GM12878 (cell line): ENCODE measurements around the gene MPV17L. TPM values are rescaled to one million over a fixed set of nuclear protein-coding genes. Genes with fewer than 3 reads are reported as not detected.
A peak's percentile ranks its signal among the peaks of the same experiment; 100 is the strongest.

Experiments used
- ATAC-seq: fragments of 200-7000 bp; cut with Tn5 transposase; 3 replicates; pipeline ENCODE4 v1.9.1; 2020; ENCODE audit warnings: mild to moderate bottlenecking, moderate library complexity
- BruUV-seq: library from RNA; stranded (reverse); fragments of 400-500 nt; replicated peaks from 2 replicates; lab custom pipeline; 2021; lab: Mats Ljungman, UMichigan
- CTCF ChIA-PET: fragments of 300-600 bp; sonication (Branson Sonifier 250); formaldehyde crosslinking; extraction: SDS; loops from one replicate; lab custom pipeline; 2021; ENCODE audit warnings: inconsistent platforms; lab: Yijun Ruan, JAX
- POLR2A ChIA-PET: fragments of 350-600 bp; formaldehyde crosslinking; extraction: SDS; loops from one replicate; lab custom pipeline; 2021; ENCODE audit warnings: inconsistent platforms; lab: Charles Lee
- RAD21 ChIA-PET: fragments of 300-600 bp; sonication (Branson Sonifier 250); formaldehyde crosslinking; loops from one replicate; lab custom pipeline; 2023; ENCODE audit warnings: antibody characterized with exemption; ENCODE audit not compliant: unreplicated experiment; lab: Charles Lee
- SMC1A ChIA-PET: fragments of 300-600 bp; sonication (Branson Sonifier 250); formaldehyde crosslinking; loops from one replicate; lab custom pipeline; 2023; ENCODE audit not compliant: unreplicated experiment, uncharacterized antibody; lab: Charles Lee
- DNase-seq: peaks from one replicate; pipeline ENCODE4 v3.0.0-alpha.2; 2011; ENCODE audit warnings: low read depth, low spot score
- FAIRE-seq: peaks from 3 replicates; lab custom pipeline; 2011; peaks lifted over from hg19 to GRCh38; lab: Jason Lieb, UNC
- H2AFZ ChIP-seq: 2 replicates; pipeline ENCODE4 v1.6.0; 2011; ENCODE audit warnings: low read depth, low read length, control low read depth; ENCODE audit not compliant: control insufficient read depth
- H3K27ac ChIP-seq: 2 replicates; pipeline ENCODE4 v1.5.1; 2011; ENCODE audit warnings: control low read depth; ENCODE audit not compliant: control insufficient read depth, insufficient read depth
- H3K27me3 ChIP-seq, 2 experiments: replicated peaks in 1 of 2; 2 replicates each; pipeline versions ENCODE4 v1.6.0 to v1.6.1; 2011; ENCODE audit warnings: low read length in 1 of 2; ENCODE audit not compliant: control insufficient read depth in 2 of 2, insufficient read depth in 2 of 2
- H3K36me3 ChIP-seq, 2 experiments: 2 replicates each; pipeline ENCODE4 v1.5.1; 2011; ENCODE audit warnings: low read length in 1 of 2; ENCODE audit not compliant: control insufficient read depth in 2 of 2, insufficient read depth in 2 of 2
- H3K4me1 ChIP-seq: 2 replicates; pipeline ENCODE4 v1.6.1; 2011; ENCODE audit warnings: mild to moderate bottlenecking, low read length, moderate library complexity, mixed read lengths; ENCODE audit not compliant: control insufficient read depth, insufficient read depth
- H3K4me2 ChIP-seq: 2 replicates; pipeline ENCODE4 v1.6.0; 2011; ENCODE audit warnings: control low read depth; ENCODE audit not compliant: control insufficient read depth, insufficient read depth
- H3K4me3 ChIP-seq: fragments of 200-600 bp; sonication (generic); 2 replicates; pipeline ENCODE4 v1.5.1; 2016
- H3K79me2 ChIP-seq: 2 replicates; pipeline ENCODE4 v1.6.0; 2011; ENCODE audit warnings: low read length; ENCODE audit not compliant: control insufficient read depth, insufficient read depth
- H3K9ac ChIP-seq: 2 replicates; pipeline ENCODE4 v1.8.0; 2011; ENCODE audit warnings: low read length, control low read depth, mixed read lengths; ENCODE audit not compliant: control insufficient read depth, insufficient read depth
- H3K9me3 ChIP-seq: replicated peaks from 3 replicates; pipeline ENCODE4 v1.5.1; 2011; ENCODE audit warnings: mild to moderate bottlenecking, low read length; ENCODE audit not compliant: control insufficient read depth, insufficient read depth
- H4K20me1 ChIP-seq: 2 replicates; pipeline ENCODE4 v1.6.0; 2011; ENCODE audit not compliant: control insufficient read depth, insufficient read depth
- E2F4 ChIP-seq: IDR thresholded peaks from 2 replicates; pipeline ENCODE4 v1.6.1; 2012; ENCODE audit warnings: low read depth, low read length, improper control_type of control experiment
- IKZF1 ChIP-seq: fragments of 450-650 bp; conservative IDR thresholded peaks from 2 replicates; pipeline ENCODE4 v1.6.1; 2017; ENCODE audit warnings: antibody characterized with exemption, mild to moderate bottlenecking
- KAT2A ChIP-seq: conservative IDR thresholded peaks from 2 replicates; pipeline ENCODE4 v1.6.1; 2011; ENCODE audit warnings: low read depth, low read length; ENCODE audit not compliant: control insufficient read depth
- NR2C1 ChIP-seq: fragments of 450-650 bp; IDR thresholded peaks from 2 replicates; pipeline ENCODE4 v1.6.1; 2017; ENCODE audit warnings: antibody characterized with exemption, mild to moderate bottlenecking, moderate library complexity
- PML ChIP-seq: IDR thresholded peaks from 2 replicates; pipeline ENCODE4 v1.6.1; 2012; ENCODE audit warnings: low read length, inconsistent platforms
- SPI1 ChIP-seq: IDR thresholded peaks from 2 replicates; pipeline ENCODE4 v1.6.1; 2011; ENCODE audit warnings: low read depth, mild to moderate bottlenecking, low read length, moderate library complexity, borderline replicate concordance; ENCODE audit not compliant: insufficient read depth
- ZNF384 ChIP-seq: IDR thresholded peaks from 2 replicates; pipeline ENCODE4 v1.6.1; 2012; ENCODE audit warnings: low read depth, mild to moderate bottlenecking, low read length, improper control_type of control experiment, borderline replicate concordance
- WGBS: methylation state at CpG from one replicate; pipeline ENCODE4 v1.1.6; 2016; ENCODE audit warnings: low lambda C conversion rate; ENCODE audit not compliant: insufficient replicate concordance, insufficient coverage; ENCODE audit errors: missing lambda C conversion rate; 5-methylcytosine and 5-hydroxymethylcytosine counted together
- in situ Hi-C: fragments of 300-500 bp; cut with MboI; formaldehyde crosslinking; loops from 9 replicates; pipeline ENCODE4 v1.14.3; 2018; ENCODE audit warnings: mixed read lengths
- intact Hi-C: fragments of 100-400 bp; cut with micrococcal nuclease; formaldehyde crosslinking; loops from one replicate; pipeline ENCODE4 v1.14.2; 2022; ENCODE audit not compliant: unreplicated experiment
- polyA plus RNA-seq, 11 experiments: library from polyadenylated mRNA; depleted of rRNA in 4 of 11; unstranded in 6 of 11; stranded (reverse) in 5 of 11; fragments of >200 nt; fragmentation: Nextera tagmentation in 4 of 11; fragmentation: Illumina TruSeq in 1 of 11; extraction: Ambion mirVana in 4 of 11; extraction: Trizol in 1 of 11; gene quantifications; 1 replicate in 1 of 11; 2 replicates in 10 of 11; pipeline versions ENCODE4 v1.2.1 to v1.2.3, GENCODE V29; 2011 to 2016; ENCODE audit warnings: inconsistent platforms in 2 of 11, missing spikeins in 2 of 11, low read depth in 1 of 11
- total RNA-seq, 4 experiments: library from RNA; depleted of rRNA in 3 of 4; stranded (reverse); fragments of >200 nt in 3 of 4; fragmentation: Illumina TruSeq in 1 of 4; extraction: Trizol in 1 of 4; gene quantifications; 2 replicates each; pipeline versions ENCODE4 v1.2.1 to v1.2.3, GENCODE V29; 2013 to 2021

Gene MPV17L
- total and polyA plus RNA-seq, 10 of the 15 experiments (the other 5 are each of a cell fraction or from before 2014, with no cell fraction given) = 0.02 to 0.10 (median 0.05) TPM; not detected in 5

- H3K36me3 ChIP-seq = no peaks in the 10 kb centered on the region
- H3K27me3 ChIP-seq = no peaks in the 10 kb centered on the region
- ChIA-PET SMC1A (no interaction called here), RAD21 (no interaction called here), CTCF (interaction anchor here (0.7 to 0.8 kb wide), 2 partner anchors 16 to 107 kb away, joined by 3 read pairs; no protein-coding TSS in a partner anchor), POLR2A (no interaction called here)
- ATAC-seq (no peak), FAIRE-seq (no peak), DNase-seq (no peak)
- H3K4me1 ChIP-seq = no peaks in the 10 kb centered on the region
- no peak overlapping the region for H3K4me3 ChIP-seq
- no peak overlapping the region for H3K9ac ChIP-seq
- in situ Hi-C loops = no loop called here
- H4K20me1 ChIP-seq = no peaks in the 10 kb centered on the region
- intact Hi-C loops = no loop called here
- H3K27ac ChIP-seq = no peak overlapping the region
- H3K4me2 ChIP-seq = no peak overlapping the region
- WGBS = 64% methylated on average over 4 of the region's 4 CpGs
- no peak for TF ChIP-seq NR2C1
- TF ChIP-seq SPI1 = peak; percentile 19; the same call in 1 of the 2 replicates
- no peak for TF ChIP-seq E2F4
- TF ChIP-seq ZNF384 = peak; percentile 36; the same call in 1 of the 2 replicates
- TF ChIP-seq PML = no peak
- no peak for TF ChIP-seq KAT2A
- TF ChIP-seq IKZF1 = no peak
- no TSS peak for BruUV-seq
- H3K79me2 ChIP-seq = no peaks in the 10 kb centered on the region
- H2AFZ ChIP-seq = no peak overlapping the region
- H3K9me3 ChIP-seq = no peaks in the 10 kb centered on the region; the same call in 2 of the 3 replicates
Measured at GRCh38 chr16:15443753-15444152, 48.2 kb downstream of the MPV17L start.
